ENCODE data around the gene NPIPB6. TPM values are rescaled to one million over a fixed set of nuclear protein-coding genes. Genes with fewer than 3 reads are reported as not detected.
"Not testable (repeated sequence)": the region's sequence is repeated elsewhere in the genome, so short reads cannot be mapped to it uniquely, and the experiment has no call there.

Gene NPIPB6
- total RNA-seq, 1 donor from 2014 or later = 3.2 TPM

GRCh38 chr16:28335678-28336077 is 27.6 kb downstream of the NPIPB6 start:
- H3K27me3 ChIP-seq; intact Hi-C loops (cut with DNase I); H3K9me3 ChIP-seq; H3K4me3 ChIP-seq; H3K4me1 ChIP-seq; H3K36me3 ChIP-seq; H3K27ac ChIP-seq; ATAC-seq: not testable (repeated sequence)
- peak; percentile 10 for DNase-seq

GRCh38 chr16:28332632-28333031 is 30.7 kb downstream of the NPIPB6 start:
- H3K9me3 ChIP-seq; H3K4me3 ChIP-seq; ATAC-seq; H3K27ac ChIP-seq; intact Hi-C loops (cut with DNase I); H3K36me3 ChIP-seq; H3K4me1 ChIP-seq; DNase-seq; H3K27me3 ChIP-seq: not testable (repeated sequence)

GRCh38 chr16:28330981-28331380 is 32.3 kb downstream of the NPIPB6 start:
- intact Hi-C loops (cut with DNase I); H3K36me3 ChIP-seq; ATAC-seq; H3K9me3 ChIP-seq; H3K4me3 ChIP-seq; H3K4me1 ChIP-seq; DNase-seq; H3K27me3 ChIP-seq; H3K27ac ChIP-seq: not testable (repeated sequence)

GRCh38 chr16:28330232-28330631 is 33.1 kb downstream of the NPIPB6 start:
- H3K4me3 ChIP-seq; H3K36me3 ChIP-seq; H3K27me3 ChIP-seq; intact Hi-C loops (cut with DNase I); H3K27ac ChIP-seq; H3K9me3 ChIP-seq; H3K4me1 ChIP-seq: not testable (repeated sequence)
- peak; percentile 21 for ATAC-seq
- DNase-seq = peak; percentile 41

GRCh38 chr16:28326881-28327610 is 36.3 kb downstream of the NPIPB6 start:
- no peak overlapping the region for H3K4me3 ChIP-seq
- no peaks in the 10 kb centered on the region for H3K9me3 ChIP-seq
- ATAC-seq (peak; percentile 87), DNase-seq (peak; percentile 79)
- TF ChIP-seq CTCF (IDR thresholded peaks at IDR 0.05) = peak; percentile 76
- intact Hi-C loops (cut with DNase I) = no loop called here
- H3K4me1 ChIP-seq = no peaks in the 10 kb centered on the region
- H3K27ac ChIP-seq = no peak overlapping the region
- H3K36me3 ChIP-seq = no peaks in the 10 kb centered on the region
- H3K27me3 ChIP-seq = no peaks in the 10 kb centered on the region

GRCh38 chr16:28324887-28325279 is 38.4 kb downstream of the NPIPB6 start:
- H3K4me3 ChIP-seq = no peak overlapping the region
- no peaks in the 10 kb centered on the region for H3K4me1 ChIP-seq
- DNase-seq (no peak), ATAC-seq (no peak)
- intact Hi-C loops (cut with DNase I) = no loop called here
- H3K36me3 ChIP-seq = no peaks in the 10 kb centered on the region
- TF ChIP-seq CTCF (IDR thresholded peaks at IDR 0.05) = no peak
- no peaks in the 10 kb centered on the region for H3K27me3 ChIP-seq
- no peaks in the 10 kb centered on the region for H3K9me3 ChIP-seq
- H3K27ac ChIP-seq = no peak overlapping the region

- intact Hi-C loops (cut with DNase I) = no loop called here
- no peaks in the 10 kb centered on the region for H3K36me3 ChIP-seq
- no peak for TF ChIP-seq CTCF (IDR thresholded peaks at IDR 0.05)
- no peak overlapping the region for H3K4me3 ChIP-seq
- no peaks in the 10 kb centered on the region for H3K4me1 ChIP-seq
- no peak overlapping the region for H3K27ac ChIP-seq
- no peaks in the 10 kb centered on the region for H3K9me3 ChIP-seq
- ATAC-seq (peak; percentile 22), DNase-seq (peak; percentile 46)
- no peaks in the 10 kb centered on the region for H3K27me3 ChIP-seq
Measured at GRCh38 chr16:28324235-28324886, 38.9 kb downstream of the NPIPB6 start.

Measured in upper lobe of right lung (tissue), 1 donor.